Amniotic stem cell (primary cell): ENCODE results near the gene GXYLT1.
"Not testable (repeated sequence)": the region's sequence is repeated elsewhere in the genome, so short reads cannot be mapped to it uniquely, and the experiment has no call there.

Experiments used
- DNase-seq: peaks from one replicate; lab custom pipeline; 2025; lab: John Stamatoyannopoulos, UW

Gene GXYLT1

GRCh38 chr12:42099433-42099832, 45.2 kb downstream of the GXYLT1 start:
- no peak for DNase-seq

- no peak for DNase-seq
Measured at GRCh38 chr12:42097971-42098370, 46.7 kb downstream of the GXYLT1 start.

- DNase-seq, result no peak
Measured at GRCh38 chr12:42094277-42094676, 50.4 kb downstream of the GXYLT1 start.

GRCh38 chr12:42091769-42092168, 52.9 kb downstream of the GXYLT1 start:
- no peak for DNase-seq

GRCh38 chr12:42090899-42091298, 53.8 kb downstream of the GXYLT1 start:
- DNase-seq, result no peak

- no peak for DNase-seq
Measured at GRCh38 chr12:42086031-42086430, 58.6 kb downstream of the GXYLT1 start.

GRCh38 chr12:42085594-42085993, 59.1 kb downstream of the GXYLT1 start:
- DNase-seq, result no peak

- DNase-seq, result no peak
Measured at GRCh38 chr12:42084522-42084921, 60.2 kb downstream of the GXYLT1 start.

GRCh38 chr12:42076976-42077375, 67.7 kb downstream of the GXYLT1 start:
- DNase-seq, result no peak

GRCh38 chr12:42070036-42070435, 74.6 kb downstream of the GXYLT1 start:
- DNase-seq, result no peak

GRCh38 chr12:42059127-42059526, 85.5 kb downstream of the GXYLT1 start:
- DNase-seq, result no peak

- no peak for DNase-seq
Measured at GRCh38 chr12:42056130-42056529, 88.5 kb downstream of the GXYLT1 start.

- no peak for DNase-seq
Measured at GRCh38 chr12:42053456-42053855, 91.2 kb downstream of the GXYLT1 start.

GRCh38 chr12:42048980-42049379, 95.7 kb downstream of the GXYLT1 start:
- not testable (repeated sequence) for DNase-seq

GRCh38 chr12:42039577-42039976, 105.1 kb downstream of the GXYLT1 start:
- DNase-seq, result no peak

- no peak for DNase-seq
Measured at GRCh38 chr12:42039176-42039575, 105.5 kb downstream of the GXYLT1 start.

GRCh38 chr12:42031847-42032564, 112.7 kb downstream of the GXYLT1 start:
- no peak for DNase-seq
